Progenitor cell of endocrine pancreas (in vitro differentiated cells): ENCODE results near the gene HSF5. TPM values are rescaled to one million over a fixed set of nuclear protein-coding genes. Genes with fewer than 3 reads are reported as not detected.

ENCODE experiments used
- DNase-seq: peaks from one replicate; pipeline ENCODE4 v3.0.0; 2021; ENCODE audit warnings: low spot score; ENCODE audit not compliant: unreplicated experiment
- H3K27ac Mint-ChIP-seq: 2 replicates; pipeline ENCODE4 v1.8.0; 2021; ENCODE audit warnings: mild to moderate bottlenecking, moderate library complexity, mixed read lengths
- H3K27me3 Mint-ChIP-seq: 2 replicates; pipeline ENCODE4 v1.8.0; 2021; ENCODE audit warnings: mixed read lengths
- H3K36me3 Mint-ChIP-seq: 2 replicates; pipeline ENCODE4 v1.8.0; 2022; ENCODE audit warnings: mixed read lengths; ENCODE audit not compliant: insufficient read depth
- H3K4me1 Mint-ChIP-seq: 2 replicates; pipeline ENCODE4 v1.8.0; 2021; ENCODE audit warnings: low read depth, mixed read lengths
- H3K4me3 Mint-ChIP-seq: 2 replicates; pipeline ENCODE4 v1.8.0; 2021; ENCODE audit warnings: low read depth, mild to moderate bottlenecking, moderate library complexity, mixed read lengths
- H3K9me3 Mint-ChIP-seq: 2 replicates; pipeline ENCODE4 v1.8.0; 2021; ENCODE audit warnings: low read depth, mixed read lengths
- CTCF ChIP-seq: fragments of 200-600 bp; sonication (generic); IDR thresholded peaks from one replicate; pipeline ENCODE4 v1.5.0; 2021; ENCODE audit warnings: antibody characterized with exemption, mild to moderate bottlenecking; ENCODE audit not compliant: unreplicated experiment
- total RNA-seq: library from RNA; stranded (reverse); gene quantifications from 2 replicates; pipeline ENCODE4 v1.2.1, GENCODE V29; 2021

The HSF5 gene
- total RNA-seq, 1 donor from 2014 or later: 0.12 TPM

DNA sequence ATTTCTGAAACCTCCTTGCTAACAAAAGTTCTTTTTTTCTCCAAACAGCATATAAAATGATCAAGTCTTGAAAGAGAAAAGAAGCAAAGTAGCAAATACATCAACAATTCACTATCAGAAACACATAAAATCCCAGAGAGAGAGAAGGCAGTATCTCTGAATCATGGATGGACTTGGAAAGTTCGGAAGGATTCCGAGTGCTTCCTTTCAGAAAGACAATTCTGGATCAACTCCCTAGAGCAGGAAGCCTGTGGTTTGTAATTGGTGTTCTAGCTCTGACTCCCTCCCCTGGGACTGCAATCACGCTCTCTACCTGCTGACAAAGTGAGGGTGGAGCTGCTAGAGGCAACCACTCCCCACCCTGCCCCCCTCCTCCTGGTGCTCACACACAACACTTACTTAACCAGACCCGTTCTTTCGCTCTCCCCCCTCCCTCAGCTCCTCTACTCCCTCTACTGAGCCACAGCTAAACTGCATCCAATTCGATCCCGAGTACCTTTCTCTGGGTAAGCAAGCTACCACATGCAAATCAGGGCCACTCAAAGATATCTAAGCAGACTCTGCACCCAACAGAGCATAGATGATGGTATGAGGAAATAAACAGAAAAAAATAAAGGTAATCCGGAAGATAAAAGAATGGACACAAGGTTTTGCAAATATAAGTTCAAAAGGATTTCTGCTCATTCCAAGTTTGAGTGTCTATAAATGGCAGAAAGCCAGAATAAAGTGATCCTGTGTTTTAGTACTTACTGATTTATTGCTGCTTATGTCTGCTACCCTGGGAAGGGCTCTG, 70.7 kb downstream of the HSF5 start, which contains the start of gene RNF43:
TSS of gene RNF43 (minus strand) at position 235 of the 793 bp plus-strand sequence. CDS start 1,957 bp downstream, outside the sequence.
- H3K27ac Mint-ChIP-seq: peak within 1 kb of the TSS; percentile 96
- peaks cover 12% of the 10 kb centered on the region for H3K27me3 Mint-ChIP-seq
- DNase-seq: peak; percentile 85
- H3K4me1 Mint-ChIP-seq: peaks cover 34% of the 10 kb centered on the region
- no peaks in the 10 kb centered on the region for H3K36me3 Mint-ChIP-seq
- TF ChIP-seq CTCF: peak; percentile 64
- no peaks in the 10 kb centered on the region for H3K9me3 Mint-ChIP-seq
- peak within 1 kb of the TSS; percentile 96 for H3K4me3 Mint-ChIP-seq

DNA sequence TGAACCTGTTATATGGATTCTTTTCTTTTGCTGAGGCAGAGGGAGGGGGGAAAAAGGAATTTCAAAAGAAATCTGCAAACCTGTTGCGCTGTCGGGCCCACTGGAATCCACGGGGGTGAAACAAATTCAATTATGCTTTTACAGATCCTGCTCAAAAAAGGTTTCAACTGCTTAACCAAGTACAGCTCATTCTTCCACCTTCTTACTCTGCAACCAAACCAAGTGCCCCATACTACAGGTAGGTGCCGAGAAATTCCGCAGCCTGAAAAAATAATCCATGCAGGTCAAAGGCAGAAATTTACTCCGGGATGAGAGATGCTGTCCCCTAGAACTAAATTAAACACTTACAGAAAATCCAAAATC, 71.3 kb downstream of the HSF5 start:
- peak overlapping the region; percentile 96 for H3K4me3 Mint-ChIP-seq
- no peak for DNase-seq
- no peaks in the 10 kb centered on the region for H3K36me3 Mint-ChIP-seq
- no peak for TF ChIP-seq CTCF
- H3K4me1 Mint-ChIP-seq: peaks cover 39% of the 10 kb centered on the region
- H3K9me3 Mint-ChIP-seq: no peaks in the 10 kb centered on the region
- peak overlapping the region; percentile 96 for H3K27ac Mint-ChIP-seq
- peaks cover 9% of the 10 kb centered on the region for H3K27me3 Mint-ChIP-seq

- Mint-ChIP-seq H3K27me3 (peaks cover 6% of the 10 kb centered on the region), H3K4me3 (peak overlapping the region; percentile 96), H3K4me1 (peaks cover 43% of the 10 kb centered on the region), H3K36me3 (no peaks in the 10 kb centered on the region), H3K27ac (peak overlapping the region; percentile 96), H3K9me3 (no peaks in the 10 kb centered on the region)
- no peak for TF ChIP-seq CTCF
- no peak for DNase-seq
Measured at GRCh38 chr17:58416396-58416795, 71.8 kb downstream of the HSF5 start.

DNA sequence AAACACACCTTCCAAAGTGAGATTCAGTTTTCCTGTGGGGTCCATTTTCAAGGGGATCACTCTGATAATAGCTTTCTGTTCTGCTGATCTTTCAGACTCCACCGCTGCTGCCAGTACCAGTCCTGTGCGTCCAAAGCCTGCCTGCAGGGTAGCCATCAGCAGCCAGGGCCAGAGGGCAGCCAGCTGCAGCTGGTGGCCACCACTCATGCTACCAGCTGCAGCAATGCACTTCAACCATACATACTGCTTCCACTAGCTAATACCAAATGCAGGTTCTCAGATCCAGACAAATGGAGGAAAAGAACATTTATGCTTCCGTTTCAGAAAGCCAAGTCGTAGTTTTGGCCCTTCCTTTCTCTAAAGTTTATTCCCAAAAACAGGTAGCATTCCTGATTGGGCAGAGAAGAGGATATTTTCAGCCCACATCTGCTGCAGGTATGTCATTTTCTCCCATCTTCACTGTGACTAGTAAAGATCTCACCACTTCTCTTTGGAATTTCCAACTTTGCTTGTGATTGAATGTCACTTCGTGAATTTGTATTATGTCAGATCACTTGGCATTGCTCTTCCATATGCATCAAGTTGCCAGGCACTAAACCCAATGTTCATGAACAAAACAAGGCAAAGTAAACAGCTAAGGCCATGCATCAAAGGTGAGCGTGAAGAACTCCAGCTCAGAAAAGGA, 72.7 kb downstream of the HSF5 start:
- peaks cover 4% of the 10 kb centered on the region for H3K27me3 Mint-ChIP-seq
- TF ChIP-seq CTCF: peak; percentile 20
- no peaks in the 10 kb centered on the region for H3K36me3 Mint-ChIP-seq
- no peaks in the 10 kb centered on the region for H3K9me3 Mint-ChIP-seq
- peak overlapping the region; percentile 96 for H3K4me3 Mint-ChIP-seq
- H3K27ac Mint-ChIP-seq: peak overlapping the region; percentile 74
- H3K4me1 Mint-ChIP-seq: peaks cover 46% of the 10 kb centered on the region
- DNase-seq: peak; percentile 23

DNA sequence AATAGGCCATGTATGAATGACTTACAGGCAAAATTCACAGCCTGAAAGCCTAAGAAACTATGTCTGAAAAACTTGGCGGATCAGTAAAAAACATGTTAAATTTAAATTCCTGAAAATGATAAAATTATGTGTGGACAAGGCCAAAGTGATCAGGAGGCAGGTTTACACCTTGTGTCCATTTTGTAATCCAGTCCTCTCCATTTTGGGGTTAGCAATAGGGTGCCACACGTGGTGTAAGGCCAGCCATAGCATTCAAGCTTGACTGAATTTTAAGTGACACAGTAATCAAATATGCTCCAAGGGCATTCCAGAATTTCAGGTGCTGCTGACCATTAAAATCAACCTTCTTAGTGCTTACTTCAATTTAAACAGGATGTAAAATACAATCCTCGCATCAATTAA, 73.6 kb downstream of the HSF5 start:
- Mint-ChIP-seq H3K4me3 (peak overlapping the region; percentile 96), H3K4me1 (peaks cover 46% of the 10 kb centered on the region)

More for the DNA sequence above, 73.6 kb downstream of the HSF5 start:
- no peak for DNase-seq
- TF ChIP-seq CTCF: no peak
- H3K27ac Mint-ChIP-seq: peak overlapping the region; percentile 43
- H3K9me3 Mint-ChIP-seq: no peaks in the 10 kb centered on the region
- no peaks in the 10 kb centered on the region for H3K27me3 Mint-ChIP-seq
- no peaks in the 10 kb centered on the region for H3K36me3 Mint-ChIP-seq
